Measurements from ENCODE around the gene KCNG2. TPM values are rescaled to one million over a fixed set of nuclear protein-coding genes. Genes with fewer than 3 reads are reported as not detected.

Gene KCNG2
- total and polyA plus RNA-seq, 2 of the 8 experiments (the other 6 are each of a cell fraction or from before 2014, with no cell fraction given), result 0.19 to 0.74 TPM

DNA sequence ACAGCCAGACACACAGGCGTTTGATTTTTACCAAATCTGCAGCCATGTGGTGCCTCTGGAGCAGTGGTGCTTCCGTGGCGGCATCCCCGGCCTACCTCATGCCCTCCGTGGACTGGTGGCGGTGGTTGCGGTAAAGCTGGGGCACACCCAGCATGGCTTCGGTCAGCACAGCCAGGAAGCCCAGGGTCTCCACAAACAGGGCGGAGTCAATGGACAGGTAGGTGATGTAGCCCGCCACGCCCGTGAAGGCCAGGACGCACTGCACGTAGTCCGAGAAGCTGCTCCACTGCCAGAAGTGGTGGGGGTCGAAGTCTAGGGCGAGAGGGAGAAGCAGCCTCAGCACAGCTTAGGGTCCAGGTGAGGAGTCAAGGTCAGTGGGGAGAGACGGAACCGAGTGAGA, 121.4 kb downstream of the KCNG2 start:
- Histone ChIP-seq H2AK5ac (ENCODE audit: low read depth, low read length) (no peak overlapping the region), H4K8ac (ENCODE audit: extremely low read depth, insufficient read depth, low read length) (no peak overlapping the region; the same call in 1 of the 2 replicates), H3K4ac (replicated peaks; ENCODE audit: insufficient read length, low read depth, low read length) (no peak overlapping the region), H3K14ac (ENCODE audit: insufficient read length) (no peak overlapping the region), H2BK120ac (replicated peaks; ENCODE audit: low read depth, low read length) (no peak overlapping the region), H3K9ac (replicated peaks in 1 of 4; ENCODE audit: extremely low read depth in 1 of 4, low read depth in 3 of 4, low read length in 3 of 4) (no peak overlapping the region), H3K4me3 (ENCODE audit: extremely low read depth in 1 of 4, insufficient read depth in 2 of 4, low read depth in 3 of 4, low read length in 4 of 4) (no peak overlapping the region), H3K27me3 (replicated peaks in 1 of 4; ENCODE audit: control insufficient read depth in 3 of 4, extremely low read depth in 1 of 4, insufficient read depth in 3 of 4, low read length in 3 of 4) (no peaks in the 10 kb centered on the region), H3K79me2 (ENCODE audit: control insufficient read depth in 1 of 2, insufficient read depth in 2 of 2, low read length in 2 of 2) (no peaks in the 10 kb centered on the region), H3K4me2 (ENCODE audit: insufficient read depth in 1 of 2, low read depth in 2 of 2, low read length in 2 of 2) (no peak overlapping the region), H2AFZ (ENCODE audit: low read length) (no peak overlapping the region), H3K9me3 (ENCODE audit: insufficient read depth in 2 of 2, low read depth in 1 of 2, low read length in 1 of 2) (no peaks in the 10 kb centered on the region; a peak in 1 of 4 replicates), H2BK15ac (ENCODE audit: low read length) (no peak overlapping the region), H2BK20ac (ENCODE audit: low read length) (no peak overlapping the region), H4K5ac (ENCODE audit: insufficient read length, low read depth, low read length) (no peak overlapping the region), H4K91ac (replicated peaks; ENCODE audit: insufficient read length, low read length) (no peak overlapping the region), H3K56ac (replicated peaks; ENCODE audit: insufficient read length, low read depth, low read length) (no peak overlapping the region), H3K23me2 (ENCODE audit: low read depth, low read length) (peaks cover 3% of the 10 kb centered on the region; the same call in 1 of the 2 replicates), H2BK12ac (ENCODE audit: low read depth, low read length) (no peak overlapping the region), H3K36me3 (ENCODE audit: control insufficient read depth in 2 of 4, insufficient read depth in 4 of 4, low read length in 3 of 4) (no peaks in the 10 kb centered on the region), H3K4me1 (replicated peaks in 1 of 4; ENCODE audit: control insufficient read depth in 3 of 4, insufficient read depth in 4 of 4, low read length in 3 of 4) (peaks cover 0 to 8% (median 2%) of the 10 kb centered on the region in 4 experiments; a peak in 3 of 7 replicates), H2BK5ac (ENCODE audit: low read depth, low read length) (no peak overlapping the region), H3K23ac (ENCODE audit: insufficient read length) (no peak overlapping the region), H3K79me1 (ENCODE audit: low read depth, low read length) (no peaks in the 10 kb centered on the region), H3K27ac (ENCODE audit: low read depth, low read length) (no peak overlapping the region), H3K18ac (ENCODE audit: extremely low read depth, low read length) (no peak overlapping the region), H4K20me1 (replicated peaks in 1 of 2; ENCODE audit: control insufficient read depth in 1 of 2, insufficient read depth in 2 of 2, low read length in 2 of 2) (peaks cover 0 to 2% of the 10 kb centered on the region in 2 experiments)
- CTCF ChIA-PET (ENCODE audit: partially characterized antibody), result interaction anchor here (0.6 kb wide), 1 partner anchor 93 kb away, joined by 3 read pairs; no protein-coding TSS in a partner anchor
- POLR2A ChIA-PET (ENCODE audit: partially characterized antibody), result no interaction called here
- WGBS, 2 experiments (ENCODE audit: extremely low coverage in 1 of 2, insufficient coverage in 1 of 2, insufficient read length in 1 of 2, insufficient replicate concordance in 2 of 2, low coverage in 1 of 2, low lambda C conversion rate in 2 of 2, missing lambda C conversion rate in 1 of 2), result 92% methylated on average over 19 of the region's 19 CpGs; no CpG with 5 or more reads in 1 of the 2 experiments
- no peak for FAIRE-seq
- no peak for DNase-seq (ENCODE audit: low read depth in 1 of 2, low spot score in 2 of 2)
- TF ChIP-seq POU5F1 (IDR thresholded peaks at IDR 0.05; ENCODE audit: low read depth, low read length) (no peak), BRCA1 (IDR thresholded peaks at IDR 0.05; ENCODE audit: low read depth, low read length) (no peak), NRF1 (IDR thresholded peaks at IDR 0.05; ENCODE audit: low read depth, low read length) (no peak)
- TF ChIP-seq, protein P1, sequence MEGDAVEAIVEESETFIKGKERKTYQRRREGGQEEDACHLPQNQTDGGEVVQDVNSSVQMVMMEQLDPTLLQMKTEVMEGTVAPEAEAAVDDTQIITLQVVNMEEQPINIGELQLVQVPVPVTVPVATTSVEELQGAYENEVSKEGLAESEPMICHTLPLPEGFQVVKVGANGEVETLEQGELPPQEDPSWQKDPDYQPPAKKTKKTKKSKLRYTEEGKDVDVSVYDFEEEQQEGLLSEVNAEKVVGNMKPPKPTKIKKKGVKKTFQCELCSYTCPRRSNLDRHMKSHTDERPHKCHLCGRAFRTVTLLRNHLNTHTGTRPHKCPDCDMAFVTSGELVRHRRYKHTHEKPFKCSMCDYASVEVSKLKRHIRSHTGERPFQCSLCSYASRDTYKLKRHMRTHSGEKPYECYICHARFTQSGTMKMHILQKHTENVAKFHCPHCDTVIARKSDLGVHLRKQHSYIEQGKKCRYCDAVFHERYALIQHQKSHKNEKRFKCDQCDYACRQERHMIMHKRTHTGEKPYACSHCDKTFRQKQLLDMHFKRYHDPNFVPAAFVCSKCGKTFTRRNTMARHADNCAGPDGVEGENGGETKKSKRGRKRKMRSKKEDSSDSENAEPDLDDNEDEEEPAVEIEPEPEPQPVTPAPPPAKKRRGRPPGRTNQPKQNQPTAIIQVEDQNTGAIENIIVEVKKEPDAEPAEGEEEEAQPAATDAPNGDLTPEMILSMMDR (IDR thresholded peaks at IDR 0.05; ENCODE audit: control extremely low read depth in 1 of 3, insufficient read depth in 1 of 3, low read depth in 1 of 3, low read length in 3 of 3), result no peak

All from H1 (cell line).